ENCODE measurements around the gene NCLN.

- no peak for TF ChIP-seq POLR2AphosphoS5 (IDR thresholded peaks at IDR 0.05; ENCODE audit: borderline replicate concordance, low read depth, low read length)
- no peak for TF ChIP-seq EZH2 (IDR thresholded peaks at IDR 0.05)
- no peak for TF ChIP-seq FOXP2 (optimal IDR thresholded peaks at IDR 0.05; ENCODE audit: control extremely low read depth, extremely low read length, insufficient read depth)
Observed at GRCh38 chr19:3194106-3195087, 8.7 kb downstream of the NCLN start.
